Body of pancreas (tissue), 4 donors: ENCODE results near the gene SLC2A6.

ENCODE experiments used
- CTCF ChIP-seq, 7 experiments: fragments of 450-650 bp in 4 of 7; fragments of 200-600 bp in 3 of 7; sonication (generic) in 3 of 7; IDR thresholded peaks; one replicate each; pipeline ENCODE4 v1.5.1; 2016 to 2019; ENCODE audit warnings: antibody characterized with exemption in 7 of 7
- POLR2A ChIP-seq, 3 donors: fragments of 450-650 bp; IDR thresholded peaks; one replicate each; pipeline ENCODE4 v1.6.1; 2016; ENCODE audit warnings: antibody characterized with exemption in 3 of 3, mild to moderate bottlenecking in 2 of 3

- TF ChIP-seq CTCF (IDR thresholded peaks at IDR 0.05) (no peak), POLR2A (IDR thresholded peaks at IDR 0.05) (no peak)
Observed at GRCh38 chr9:133457233-133457632, 21.7 kb downstream of the SLC2A6 start.
